NCI-H2107 (cell line): ENCODE results near the gene CR1L.
"Not testable (repeated sequence)": the region's sequence is repeated elsewhere in the genome, so short reads cannot be mapped to it uniquely, and the experiment has no call there.

Source experiments
- DNase-seq: peaks from one replicate; lab custom pipeline; 2025; lab: John Stamatoyannopoulos, UW

CR1L gene

DNA sequence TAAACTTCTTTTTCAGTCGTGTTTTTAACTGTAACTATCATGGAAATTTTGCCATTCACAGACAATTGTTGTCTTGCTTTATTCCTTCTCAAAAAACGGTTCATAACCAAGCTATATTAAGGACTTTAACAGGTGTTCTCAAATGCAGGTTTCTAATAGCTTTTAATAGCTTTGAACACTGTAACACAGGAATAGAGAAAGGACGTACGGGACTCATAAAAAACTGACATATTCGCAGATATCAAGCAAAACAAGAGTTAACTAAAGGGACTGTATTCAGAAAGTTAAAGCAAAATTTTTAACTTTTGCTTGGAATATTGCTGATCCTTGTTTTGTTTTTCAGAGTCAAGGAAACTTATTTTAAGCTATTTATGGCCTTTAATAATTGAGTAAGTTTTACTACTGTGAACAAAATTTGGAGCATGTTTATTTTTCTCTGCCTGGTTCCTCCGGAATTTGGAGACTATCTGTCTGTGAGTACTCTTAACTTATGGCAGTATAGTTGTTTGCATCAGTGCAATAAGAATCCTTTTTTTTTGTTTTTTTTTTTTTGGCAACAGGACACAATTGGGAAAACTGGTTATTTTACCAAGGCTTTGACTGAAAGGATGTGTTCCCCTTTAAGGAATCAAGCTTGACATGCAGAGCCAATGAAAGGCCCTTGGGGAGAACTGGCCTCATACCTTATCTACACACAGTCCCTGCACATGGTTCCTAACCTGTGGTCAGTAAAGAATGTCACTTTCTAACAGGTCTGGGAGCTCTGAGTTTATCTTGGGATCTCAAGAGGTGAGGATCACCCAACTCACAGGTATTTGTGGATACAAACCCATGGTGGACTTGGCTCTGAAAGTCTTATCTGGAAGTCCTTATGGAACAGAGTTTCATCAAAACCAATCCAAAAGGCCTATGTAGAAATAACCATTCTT, 101.2 kb downstream of the CR1L start:
- no peak for DNase-seq

DNA sequence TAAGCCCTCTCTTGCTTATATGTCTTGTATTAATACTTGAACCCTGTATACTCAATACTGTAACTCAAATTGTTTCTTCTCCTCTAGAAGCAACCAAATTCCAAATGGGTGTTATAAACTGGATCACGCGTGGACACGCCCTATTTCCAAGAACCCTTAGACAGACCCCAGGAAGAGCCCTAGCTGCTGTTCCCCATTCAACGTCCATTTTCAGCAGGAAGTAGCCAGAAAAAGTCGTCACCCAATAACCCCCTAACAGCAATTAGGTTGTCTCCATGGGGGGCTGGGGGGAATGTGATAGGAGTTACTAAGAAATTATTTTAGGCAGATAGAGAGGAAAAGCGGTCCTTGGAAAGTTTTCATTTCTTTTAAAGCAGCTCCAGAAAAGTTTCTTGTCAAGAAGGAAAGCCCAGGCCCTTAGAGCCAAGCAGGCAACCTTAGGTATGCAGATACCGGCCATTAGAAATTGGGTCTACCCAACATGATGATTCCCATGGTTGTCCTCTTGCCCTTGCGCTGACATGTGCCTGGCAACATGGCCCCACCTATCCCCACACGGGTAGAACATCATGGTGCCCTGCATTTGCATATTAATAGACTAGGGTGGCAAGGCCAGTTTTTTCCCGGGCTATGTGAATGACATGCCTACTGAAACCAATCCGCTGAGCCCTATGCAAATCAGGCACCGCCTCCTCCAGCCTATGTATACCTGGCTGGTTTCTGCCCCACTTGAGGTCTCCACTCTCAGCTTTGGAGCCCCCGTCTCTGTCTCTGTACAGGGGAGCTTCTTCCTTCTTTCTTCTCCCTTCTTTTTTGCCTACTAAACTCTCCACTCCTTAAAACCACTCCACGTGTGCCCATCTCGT, 102.9 kb downstream of the CR1L start:
- DNase-seq, result no peak

- peak; percentile 81 for DNase-seq
Measured at GRCh38 chr1:207748737-207749528, 104.0 kb downstream of the CR1L start.

DNA sequence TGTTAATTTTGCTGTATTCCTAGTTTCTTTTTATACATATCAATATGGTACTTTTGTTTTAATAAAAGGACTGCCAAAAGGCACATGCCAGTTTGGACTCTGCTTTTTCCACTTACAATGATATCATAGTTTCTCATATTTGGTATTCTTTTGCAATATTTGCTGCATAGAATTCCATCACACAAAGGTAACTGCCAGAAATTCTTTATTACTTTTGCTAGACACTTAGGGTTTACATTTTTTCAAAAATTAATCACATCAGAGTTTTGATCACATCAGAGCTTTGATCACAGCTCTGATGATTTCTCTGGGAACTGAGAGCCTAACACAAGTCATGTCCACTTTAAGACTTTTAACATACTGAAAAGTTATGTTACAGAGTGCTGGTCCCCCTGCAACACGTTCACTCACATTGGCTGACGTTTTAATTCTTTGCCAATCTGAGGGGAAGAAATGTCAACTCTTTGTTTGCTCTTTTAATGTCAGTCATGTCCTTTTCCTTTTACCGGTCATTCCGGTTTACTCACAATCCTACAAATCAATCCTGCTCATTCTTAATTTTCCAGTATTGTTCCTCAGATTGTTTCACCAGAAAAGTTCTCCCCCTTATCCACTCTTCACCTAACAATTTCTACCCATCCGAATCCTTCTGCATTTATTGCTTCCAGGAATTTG, 105.8 kb downstream of the CR1L start:
- no peak for DNase-seq

DNA sequence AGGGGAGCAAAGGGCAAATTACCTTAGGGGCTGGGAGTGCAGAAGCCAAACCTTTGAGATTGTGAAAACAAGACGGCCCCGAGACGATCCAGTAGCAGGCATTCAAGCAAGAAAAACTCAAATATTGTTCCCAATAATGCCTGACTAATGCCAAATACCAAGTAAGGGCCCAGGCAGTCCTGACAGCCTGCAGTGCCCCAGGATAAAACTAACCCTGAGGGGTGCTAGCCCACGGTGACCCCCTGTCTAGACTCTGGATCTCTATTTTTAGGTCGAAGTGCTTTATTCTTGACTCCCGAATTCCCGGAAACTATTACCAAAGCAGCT, 106.5 kb downstream of the CR1L start:
- not testable (repeated sequence) for DNase-seq

DNA sequence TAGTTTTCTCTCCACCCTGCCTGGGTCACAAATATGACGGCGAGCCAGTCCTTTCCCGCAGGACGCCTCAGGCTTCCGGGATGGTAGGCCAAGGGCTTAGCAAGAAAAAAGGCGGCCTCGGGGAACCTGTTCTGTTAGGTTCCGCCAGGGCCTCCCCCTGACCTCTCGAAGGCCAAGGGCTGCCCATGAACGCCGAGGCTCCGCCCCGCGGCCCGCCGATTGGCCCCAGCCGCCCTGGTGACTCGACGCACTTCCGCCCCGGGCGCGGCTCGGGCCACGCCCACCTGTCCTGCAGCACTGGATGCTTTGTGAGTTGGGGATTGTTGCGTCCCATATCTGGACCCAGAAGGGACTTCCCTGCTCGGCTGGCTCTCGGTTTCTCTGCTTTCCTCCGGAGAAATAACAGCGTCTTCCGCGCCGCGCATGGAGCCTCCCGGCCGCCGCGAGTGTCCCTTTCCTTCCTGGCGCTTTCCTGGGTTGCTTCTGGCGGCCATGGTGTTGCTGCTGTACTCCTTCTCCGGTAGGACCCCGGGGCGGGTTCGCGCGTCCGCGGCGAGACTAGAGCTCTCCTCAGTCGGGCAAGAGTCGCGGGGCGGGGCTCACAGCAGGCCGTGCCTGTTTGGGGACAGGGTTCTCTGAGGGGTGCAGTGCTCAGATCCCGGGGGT, 107.0 kb downstream of the CR1L start, which contains the start of gene CD46:
TSS of gene CD46 (plus strand) at position 265 of the 666 bp plus-strand sequence. CDS start at position 424, 159 bp downstream.
- DNase-seq, result peak; percentile 94

DNA sequence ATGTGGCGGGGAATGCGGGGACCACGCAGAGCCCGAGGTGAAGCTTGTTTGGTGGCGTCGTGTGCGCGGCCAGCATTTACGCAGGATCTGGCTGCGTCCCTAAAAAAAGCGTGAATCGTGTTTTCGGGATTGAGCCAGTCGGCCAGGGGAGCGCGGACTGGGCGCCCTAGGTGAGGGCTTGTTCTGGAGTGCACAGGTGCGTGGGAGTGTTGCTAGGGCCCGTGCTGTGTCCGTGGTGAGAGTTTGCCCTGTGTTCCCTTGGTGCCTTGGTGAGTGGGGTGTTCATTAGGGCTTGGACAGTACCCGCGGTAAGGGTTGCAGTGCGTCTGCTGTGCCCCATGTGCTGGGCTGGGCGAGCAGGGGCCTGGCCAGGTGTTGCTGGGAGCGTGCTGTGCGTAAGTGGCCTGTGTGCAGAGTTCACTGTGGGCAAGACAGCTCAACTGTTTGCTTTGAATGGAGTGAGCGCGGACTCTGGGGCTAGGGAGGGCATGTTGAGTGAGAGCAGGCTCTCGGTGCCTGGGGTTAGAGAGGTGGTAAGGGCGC, 107.6 kb downstream of the CR1L start:
- DNase-seq, result no peak

GRCh38 chr1:207753611-207754010, 108.7 kb downstream of the CR1L start:
- no peak for DNase-seq

GRCh38 chr1:207754011-207754410, 109.1 kb downstream of the CR1L start:
- no peak for DNase-seq

GRCh38 chr1:207754974-207755700, 110.2 kb downstream of the CR1L start:
- DNase-seq, result no peak

GRCh38 chr1:207755846-207756693, 111.1 kb downstream of the CR1L start:
- DNase-seq, result no peak

DNA sequence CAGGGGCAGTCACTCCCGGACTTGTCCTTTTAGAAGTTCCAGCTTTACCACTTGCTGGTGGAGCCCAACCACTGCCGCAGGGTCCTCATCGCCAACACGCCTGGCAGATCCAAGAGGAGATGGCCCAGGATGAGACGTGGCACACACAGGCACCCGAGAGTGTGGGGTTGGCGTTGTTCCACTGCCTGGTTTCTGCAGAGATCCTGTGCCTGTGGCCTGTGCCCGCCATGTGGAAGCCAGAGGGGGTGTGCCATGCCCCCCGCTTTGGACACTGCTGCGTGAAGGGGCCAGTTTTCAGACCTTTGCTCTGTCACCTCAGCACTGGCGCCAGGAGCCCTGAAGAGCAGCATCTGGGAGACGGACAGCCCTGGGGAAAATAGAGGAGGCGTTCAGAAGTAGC, 117.7 kb downstream of the CR1L start:
- no peak for DNase-seq

DNA sequence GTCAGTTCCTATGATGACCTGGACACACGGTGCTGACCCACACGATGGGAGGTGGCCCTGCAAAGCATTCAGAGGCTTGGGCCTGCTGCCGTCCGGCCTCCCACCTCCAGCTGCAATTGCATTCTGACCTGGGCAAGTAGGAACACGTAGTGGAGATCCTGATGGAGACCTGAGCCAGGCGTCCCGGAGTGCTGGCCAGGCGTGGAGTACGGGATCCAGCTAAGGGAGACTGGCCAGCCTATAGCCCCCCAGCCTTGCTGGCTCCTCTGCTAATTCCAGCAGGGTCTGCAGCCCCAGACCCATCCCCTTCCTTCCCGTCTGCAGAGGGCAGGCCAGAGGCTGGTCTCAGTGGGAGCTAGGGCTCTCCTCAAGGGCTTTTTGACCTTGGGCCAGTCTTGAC, 118.2 kb downstream of the CR1L start:
- no peak for DNase-seq

DNA sequence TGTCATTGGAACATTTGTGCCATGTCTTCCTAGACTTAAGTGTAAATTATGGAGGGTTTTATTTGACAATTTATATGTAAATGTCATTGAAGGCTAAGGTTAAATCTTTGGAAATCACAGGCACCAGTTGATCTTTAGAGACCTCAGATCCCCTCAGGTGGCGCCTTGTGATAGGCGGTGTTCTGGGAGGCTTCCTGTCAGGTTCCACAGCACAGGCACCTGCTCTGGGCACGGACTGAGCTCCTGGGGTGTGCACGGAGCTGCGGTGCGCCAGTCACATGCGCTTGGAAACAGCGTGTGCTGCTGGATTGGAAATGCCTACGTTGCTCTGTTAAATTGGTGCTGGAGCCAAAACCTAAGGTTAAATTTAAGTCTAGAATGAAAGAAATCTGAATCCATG, 119.0 kb downstream of the CR1L start:
- DNase-seq, result no peak

GRCh38 chr1:207766569-207766968, 121.6 kb downstream of the CR1L start:
- DNase-seq, result no peak

DNA sequence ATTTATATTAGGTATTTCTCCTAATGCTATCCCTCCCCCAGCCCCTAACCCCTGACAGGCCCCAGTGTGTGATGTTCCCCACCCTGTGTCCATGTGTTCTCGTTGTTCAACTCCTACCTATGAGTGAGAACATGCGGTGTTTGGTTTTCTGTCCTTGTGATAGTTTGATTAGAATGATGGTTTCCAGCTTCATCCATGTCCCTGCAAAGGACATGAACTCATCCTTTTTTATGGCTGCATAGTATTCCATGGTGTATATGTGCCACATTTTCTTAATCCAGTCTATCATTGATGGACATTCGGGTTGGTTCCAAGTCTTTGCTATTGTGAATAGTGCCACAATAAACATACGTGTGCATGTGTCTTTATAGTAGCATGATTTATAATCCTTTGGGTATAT, 125.6 kb downstream of the CR1L start:
- not testable (repeated sequence) for DNase-seq
